Panc1 (cell line): ENCODE results near the gene PTAFR. TPM values are rescaled to one million over a fixed set of nuclear protein-coding genes. Genes with fewer than 3 reads are reported as not detected.

Experiments used
- ATAC-seq: fragments of 200-7000 bp; cut with Tn5 transposase; 2 replicates; pipeline ENCODE4 v1.9.1; 2020; ENCODE audit warnings: mild to moderate bottlenecking, moderate library complexity
- BruUV-seq: library from RNA; stranded (reverse); fragments of 400-500 nt; replicated peaks from 2 replicates; lab custom pipeline; 2021; lab: Mats Ljungman, UMichigan
- CTCF ChIA-PET: fragments of 300-600 bp; sonication (Branson Sonifier 250); formaldehyde crosslinking; loops from one replicate; lab custom pipeline; 2022; ENCODE audit warnings: antibody characterized with exemption; lab: Charles Lee
- POLR2A ChIA-PET: fragments of 300-600 bp; sonication (Branson Sonifier 250); formaldehyde crosslinking; loops from one replicate; lab custom pipeline; 2022; ENCODE audit warnings: antibody characterized with exemption; lab: Charles Lee
- DNase-seq: peaks from one replicate; pipeline ENCODE4 v3.0.0-alpha.2; 2010; ENCODE audit warnings: low read depth, low spot score
- H3K27ac ChIP-seq: 2 replicates; pipeline ENCODE4 v1.5.1; 2011; ENCODE audit warnings: mild to moderate bottlenecking, low read length, inconsistent platforms
- H3K27me3 ChIP-seq: fragments of 200-500 bp; sonication (Bioruptor generic); 2 replicates; pipeline ENCODE4 v1.6.0; 2014; ENCODE audit warnings: low read length, inconsistent platforms; ENCODE audit not compliant: control insufficient read depth, insufficient read depth
- H3K36me3 ChIP-seq: fragments of 200-500 bp; sonication (Bioruptor generic); 2 replicates; pipeline ENCODE4 v1.5.1; 2014; ENCODE audit warnings: inconsistent platforms, mild to moderate bottlenecking, low read length, moderate library complexity; ENCODE audit not compliant: control insufficient read depth, insufficient read depth
- H3K4me1 ChIP-seq: 2 replicates; pipeline ENCODE4 v1.5.1; 2011; ENCODE audit warnings: inconsistent platforms, mild to moderate bottlenecking, low read length, moderate library complexity; ENCODE audit not compliant: control insufficient read depth, insufficient read depth
- H3K4me3 ChIP-seq, 2 experiments: 2 replicates each; pipeline ENCODE4 v1.5.1; 2011 to 2012; ENCODE audit warnings: low read depth in 2 of 2, low read length in 2 of 2, mild to moderate bottlenecking in 2 of 2, inconsistent platforms in 1 of 2, moderate library complexity in 1 of 2
- H3K9me3 ChIP-seq: fragments of 200-500 bp; sonication (Bioruptor generic); 2 replicates; pipeline ENCODE4 v1.5.1; 2014; ENCODE audit warnings: low read depth, mild to moderate bottlenecking, inconsistent platforms, low read length, moderate library complexity; ENCODE audit not compliant: control insufficient read depth, insufficient read depth
- CTCF ChIP-seq: fragments of 450-650 bp; IDR thresholded peaks from 2 replicates; pipeline ENCODE4 v1.5.1; 2017; ENCODE audit warnings: mild to moderate bottlenecking
- POLR2AphosphoS5 ChIP-seq: IDR thresholded peaks from 2 replicates; pipeline ENCODE4 v1.6.1; 2012; ENCODE audit warnings: mild to moderate bottlenecking, low read depth, low read length, moderate library complexity
- REST ChIP-seq, 2 experiments: IDR thresholded peaks; 2 replicates each; pipeline ENCODE4 v1.6.1; 2011 to 2012; ENCODE audit warnings: low read depth in 2 of 2, control low read depth in 1 of 2, low read length in 1 of 2, mild to moderate bottlenecking in 1 of 2, moderate library complexity in 1 of 2; ENCODE audit not compliant: insufficient read depth in 1 of 2
- SIN3A ChIP-seq: IDR thresholded peaks from 2 replicates; pipeline ENCODE4 v1.6.1; 2012; ENCODE audit warnings: low read depth, mild to moderate bottlenecking, low read length, moderate library complexity, borderline replicate concordance; ENCODE audit not compliant: insufficient read depth
- TCF7L2 ChIP-seq: IDR thresholded peaks from 2 replicates; pipeline ENCODE4 v1.6.1; 2011; ENCODE audit warnings: mild to moderate bottlenecking, low read depth, low read length, inconsistent platforms
- in situ Hi-C: cut with HindIII; loops from 2 replicates; pipeline ENCODE4 v1.10.0; 2016; ENCODE audit warnings: low sequenced_read_pairs, low pct_unique_long_range_greater_than_20kb
- intact Hi-C: fragments of 100-400 bp; cut with micrococcal nuclease; formaldehyde crosslinking; loops from one replicate; pipeline ENCODE4 v1.10.0; 2022; ENCODE audit not compliant: unreplicated experiment
- total RNA-seq: library from RNA; stranded (reverse); gene quantifications from one replicate; pipeline ENCODE4 v1.2.1, GENCODE V29; 2021; ENCODE audit not compliant: unreplicated experiment

Gene PTAFR
- total RNA-seq, 1 experiment from 2014 or later = 0.13 TPM

GRCh38 chr1:28159680-28160079 is 16.8 kb downstream of the PTAFR start:
- intact Hi-C loops (no loop called here), in situ Hi-C loops (no loop called here)
- DNase-seq (no peak), ATAC-seq (no peak)
- TF ChIP-seq REST (IDR thresholded peaks at IDR 0.05; ENCODE audit: insufficient read depth in 1 of 2, low read depth in 2 of 2, low read length in 1 of 2) (no peak), POLR2AphosphoS5 (no peak), TCF7L2 (no peak), SIN3A (no peak), CTCF (no peak)
- Histone ChIP-seq H3K4me3 (no peak overlapping the region), H3K4me1 (no peaks in the 10 kb centered on the region), H3K27me3 (no peaks in the 10 kb centered on the region), H3K9me3 (no peaks in the 10 kb centered on the region), H3K27ac (no peak overlapping the region), H3K36me3 (no peaks in the 10 kb centered on the region)
- ChIA-PET CTCF (no interaction called here), POLR2A (interaction anchor here (0.6 to 0.7 kb wide), 2 partner anchors 18 to 236 kb away, joined by 5 to 7 read pairs; no protein-coding TSS in a partner anchor)
- BruUV-seq = no TSS peak

GRCh38 chr1:28159243-28159642 is 17.2 kb downstream of the PTAFR start:
- ATAC-seq = no peak
- TF ChIP-seq REST (IDR thresholded peaks at IDR 0.05; ENCODE audit: insufficient read depth in 1 of 2, low read depth in 2 of 2, low read length in 1 of 2) = no peak
- TF ChIP-seq TCF7L2 = no peak
- TF ChIP-seq CTCF = no peak
- TF ChIP-seq SIN3A = no peak
- no peak for TF ChIP-seq POLR2AphosphoS5
- Histone ChIP-seq H3K4me3 (no peak overlapping the region), H3K27me3 (no peaks in the 10 kb centered on the region), H3K36me3 (no peaks in the 10 kb centered on the region), H3K9me3 (no peaks in the 10 kb centered on the region), H3K27ac (no peak overlapping the region), H3K4me1 (no peaks in the 10 kb centered on the region; the same call in 1 of the 2 replicates)
- in situ Hi-C loops (no loop called here), intact Hi-C loops (no loop called here)
- no TSS peak for BruUV-seq
- CTCF ChIA-PET = no interaction called here
- POLR2A ChIA-PET = no interaction called here
- DNase-seq = no peak
